Measurements from ENCODE around the gene MFAP4. TPM values are rescaled to one million over a fixed set of nuclear protein-coding genes. Genes with fewer than 3 reads are reported as not detected.

Gene MFAP4
- polyA plus RNA-seq, 1 donor from 2014 or later: not detected

GRCh38 chr17:19360772-19361171 lies 26.2 kb downstream of the MFAP4 start:
- Histone ChIP-seq H3K4me2 (ENCODE audit: low read length) (no peak overlapping the region), H3K9me3 (ENCODE audit: low read length) (no peaks in the 10 kb centered on the region), H3K4me3 (ENCODE audit: low read length) (no peak overlapping the region), H3K9ac (ENCODE audit: low read length) (no peak overlapping the region), H3K79me2 (replicated peaks; ENCODE audit: insufficient read depth, low read length) (peaks cover 7% of the 10 kb centered on the region), H3K27ac (ENCODE audit: low read length) (no peak overlapping the region), H2AFZ (ENCODE audit: low read depth, low read length) (no peak overlapping the region), H3K9me2 (ENCODE audit: insufficient read depth, low read length) (no peaks in the 10 kb centered on the region), H3K27me3 (ENCODE audit: insufficient read depth, low read depth, low read length) (no peaks in the 10 kb centered on the region), H3F3A (ENCODE audit: insufficient read depth, low read length, poor library complexity, severe bottlenecking) (no peaks in the 10 kb centered on the region), H3K36me3 (ENCODE audit: insufficient read depth, low read length) (peaks cover 13% of the 10 kb centered on the region), H4K20me1 (ENCODE audit: insufficient read depth) (no peaks in the 10 kb centered on the region)
- TF ChIP-seq CTCF (IDR thresholded peaks at IDR 0.05; ENCODE audit: poor library complexity, severe bottlenecking): no peak
- TF ChIP-seq POLR2AphosphoS5 (IDR thresholded peaks at IDR 0.05): no peak
- no peak for TF ChIP-seq SMC3 (conservative IDR thresholded peaks at IDR 0.05; ENCODE audit: poor library complexity)
- TF ChIP-seq MXI1 (conservative IDR thresholded peaks at IDR 0.05; ENCODE audit: poor library complexity, severe bottlenecking): no peak
- no peak for TF ChIP-seq RAD21 (conservative IDR thresholded peaks at IDR 0.05)
- no peak for TF ChIP-seq TAF1 (IDR thresholded peaks at IDR 0.05; ENCODE audit: low read depth)
- no peak for TF ChIP-seq EZH2 (IDR thresholded peaks at IDR 0.05; ENCODE audit: borderline replicate concordance, insufficient read depth, low read length, poor library complexity, severe bottlenecking)
- TF ChIP-seq REST (IDR thresholded peaks at IDR 0.05; ENCODE audit: borderline replicate concordance): no peak
- no peak for TF ChIP-seq EP300 (conservative IDR thresholded peaks at IDR 0.05; ENCODE audit: poor library complexity, severe bottlenecking)

GRCh38 chr17:19359856-19360255 lies 27.1 kb downstream of the MFAP4 start:
- H3K79me2 ChIP-seq (replicated peaks; ENCODE audit: insufficient read depth, low read length): peaks cover 7% of the 10 kb centered on the region
- H3K9me2 ChIP-seq (ENCODE audit: insufficient read depth, low read length): no peaks in the 10 kb centered on the region
- TF ChIP-seq CTCF (IDR thresholded peaks at IDR 0.05; ENCODE audit: poor library complexity, severe bottlenecking) (no peak), RAD21 (conservative IDR thresholded peaks at IDR 0.05) (no peak), MXI1 (conservative IDR thresholded peaks at IDR 0.05; ENCODE audit: poor library complexity, severe bottlenecking) (no peak), TAF1 (IDR thresholded peaks at IDR 0.05; ENCODE audit: low read depth) (no peak), EZH2 (IDR thresholded peaks at IDR 0.05; ENCODE audit: borderline replicate concordance, insufficient read depth, low read length, poor library complexity, severe bottlenecking) (no peak), REST (IDR thresholded peaks at IDR 0.05; ENCODE audit: borderline replicate concordance) (no peak), POLR2AphosphoS5 (IDR thresholded peaks at IDR 0.05) (no peak), EP300 (conservative IDR thresholded peaks at IDR 0.05; ENCODE audit: poor library complexity, severe bottlenecking) (no peak), SMC3 (conservative IDR thresholded peaks at IDR 0.05; ENCODE audit: poor library complexity) (no peak)
- no peak overlapping the region for H3K27ac ChIP-seq (ENCODE audit: low read length)
- H4K20me1 ChIP-seq (ENCODE audit: insufficient read depth): no peaks in the 10 kb centered on the region
- no peaks in the 10 kb centered on the region for H3K9me3 ChIP-seq (ENCODE audit: low read length)
- peaks cover 13% of the 10 kb centered on the region for H3K36me3 ChIP-seq (ENCODE audit: insufficient read depth, low read length)
- no peaks in the 10 kb centered on the region for H3K27me3 ChIP-seq (ENCODE audit: insufficient read depth, low read depth, low read length)
- no peak overlapping the region for H3K4me2 ChIP-seq (ENCODE audit: low read length)
- H2AFZ ChIP-seq (ENCODE audit: low read depth, low read length): no peak overlapping the region
- H3K9ac ChIP-seq (ENCODE audit: low read length): no peak overlapping the region
- H3K4me3 ChIP-seq (ENCODE audit: low read length): no peak overlapping the region
- no peaks in the 10 kb centered on the region for H3F3A ChIP-seq (ENCODE audit: insufficient read depth, low read length, poor library complexity, severe bottlenecking)

Measured in neural cell (in vitro differentiated cells).